Esophagus mucosa (tissue), 1 donor: Measurements from ENCODE around the gene COPS6. TPM values are rescaled to one million over a fixed set of nuclear protein-coding genes. Genes with fewer than 3 reads are reported as not detected.

ENCODE experiments used
- ATAC-seq: fragments of 200-7000 bp; cut with Tn5 transposase; one replicate; pipeline ENCODE4 v1.9.1; 2020
- total RNA-seq: library from RNA; stranded (reverse); gene quantifications from one replicate; pipeline ENCODE4 v1.2.4, GENCODE V29; 2023
- donor health status: DM: yes; HTN: yes; CAD: no.

The COPS6 gene
- total RNA-seq, result 95.0 TPM

GRCh38 chr7:100088621-100089457, at the start of gene COPS6:
COPS6 (plus strand) TSS chr7:100088969; CDS start chr7:100088991, 22 bp downstream.
- ATAC-seq, result peak; percentile 68

GRCh38 chr7:100040575-100040974, 48.2 kb upstream of the COPS6 start:
- no peak for ATAC-seq

GRCh38 chr7:100044718-100045117, 44.1 kb upstream of the COPS6 start:
- ATAC-seq, result peak; percentile 70

GRCh38 chr7:100048680-100049079, 40.1 kb upstream of the COPS6 start:
- ATAC-seq, result no peak

GRCh38 chr7:100049441-100050291, 39.1 kb upstream of the COPS6 start, which contains the start of gene ZSCAN21:
ZSCAN21 (plus strand) TSS chr7:100049774; CDS start chr7:100057007, 7,233 bp downstream.
- ATAC-seq, result peak; percentile 91

- no peak for ATAC-seq
Observed at GRCh38 chr7:100051611-100052010, 37.2 kb upstream of the COPS6 start.

GRCh38 chr7:100053215-100053614, 35.6 kb upstream of the COPS6 start:
- ATAC-seq, result peak; percentile 82

- no peak for ATAC-seq
Observed at GRCh38 chr7:100057006-100057405, 31.8 kb upstream of the COPS6 start.

GRCh38 chr7:100059251-100059739, 29.5 kb upstream of the COPS6 start:
- ATAC-seq, result no peak

- no peak for ATAC-seq
Observed at GRCh38 chr7:100061518-100062193, 27.1 kb upstream of the COPS6 start.

- ATAC-seq, result no peak
Observed at GRCh38 chr7:100063376-100063775, 25.4 kb upstream of the COPS6 start.

GRCh38 chr7:100064162-100064561, 24.6 kb upstream of the COPS6 start:
- no peak for ATAC-seq

- ATAC-seq, result peak; percentile 16
Observed at GRCh38 chr7:100065452-100066186, 23.1 kb upstream of the COPS6 start.

- ATAC-seq, result no peak
Observed at GRCh38 chr7:100066953-100067352, 21.8 kb upstream of the COPS6 start.

- ATAC-seq, result no peak
Observed at GRCh38 chr7:100069991-100070390, 18.8 kb upstream of the COPS6 start.

GRCh38 chr7:100071018-100071723, 17.6 kb upstream of the COPS6 start:
- ATAC-seq, result no peak

GRCh38 chr7:100072462-100072861, 16.3 kb upstream of the COPS6 start:
- no peak for ATAC-seq

GRCh38 chr7:100074841-100075240, 13.9 kb upstream of the COPS6 start:
- no peak for ATAC-seq

GRCh38 chr7:100075418-100075817, 13.4 kb upstream of the COPS6 start:
- no peak for ATAC-seq

- no peak for ATAC-seq
Observed at GRCh38 chr7:100077205-100077604, 11.6 kb upstream of the COPS6 start.

GRCh38 chr7:100079024-100079560, 9.7 kb upstream of the COPS6 start:
- no peak for ATAC-seq
